Retina (tissue), 1 donor: ENCODE data around the gene TNFRSF19.

ENCODE experiments used
- DNase-seq: peaks from one replicate; pipeline ENCODE4 v3.0.0-alpha.2; 2016

TNFRSF19 gene

GRCh38 chr13:23724196-23724970, 154.2 kb downstream of the TNFRSF19 start:
- DNase-seq, result no peak
